GDM1 (cell line): ENCODE measurements around the gene PBX2.
"Not testable (repeated sequence)": the region's sequence is repeated elsewhere in the genome, so short reads cannot be mapped to it uniquely, and the experiment has no call there.

Experiments
- DNase-seq: peaks from one replicate; lab custom pipeline; 2025; lab: John Stamatoyannopoulos, UW

The PBX2 gene

DNA sequence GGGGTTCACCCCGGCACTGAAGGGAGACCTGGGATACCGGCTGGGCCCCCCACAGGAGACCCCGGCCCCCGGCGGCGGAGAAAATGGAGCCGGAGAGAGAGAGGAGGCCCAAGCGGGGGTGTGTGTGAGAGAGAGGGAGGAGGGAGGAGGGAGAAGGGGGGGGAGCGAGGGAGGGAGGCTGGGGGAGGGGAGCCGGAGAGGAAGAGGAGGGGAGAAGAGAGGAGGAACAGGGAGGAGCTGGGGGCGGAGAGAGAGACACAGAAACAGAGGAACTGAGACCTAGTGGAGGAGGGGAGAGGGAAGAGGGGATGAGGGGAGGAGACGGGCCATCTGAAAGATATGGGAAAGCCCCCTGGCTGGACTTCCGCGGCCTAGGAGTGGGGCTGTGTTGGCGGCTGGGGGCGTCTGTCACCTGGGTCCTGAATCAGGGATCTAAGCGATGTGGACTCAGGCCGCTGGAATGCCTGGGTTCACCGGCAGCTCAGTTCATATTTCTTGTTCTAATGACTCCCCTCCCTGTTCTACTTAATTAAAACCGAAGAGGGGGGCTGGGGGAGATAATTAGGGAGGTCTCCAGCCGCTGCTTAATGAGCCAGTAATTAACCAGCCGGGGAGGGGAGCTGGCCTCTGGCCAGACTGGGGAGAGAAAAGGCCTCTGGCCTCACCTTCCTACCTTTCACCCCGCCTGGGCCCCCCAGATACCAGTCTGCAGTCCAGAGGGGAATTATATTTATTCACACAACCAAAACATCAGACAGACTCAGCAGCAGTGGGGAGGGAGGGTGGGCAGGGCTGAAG is at the start of gene PBX2:
PBX2 (minus strand) TSS at position 149 of the 798 bp plus-strand sequence. CDS start 287 bp downstream, outside the sequence.
- DNase-seq = peak; percentile 91

GRCh38 chr6:32239462-32239861 is 49.5 kb upstream of the PBX2 start:
- no peak for DNase-seq

DNA sequence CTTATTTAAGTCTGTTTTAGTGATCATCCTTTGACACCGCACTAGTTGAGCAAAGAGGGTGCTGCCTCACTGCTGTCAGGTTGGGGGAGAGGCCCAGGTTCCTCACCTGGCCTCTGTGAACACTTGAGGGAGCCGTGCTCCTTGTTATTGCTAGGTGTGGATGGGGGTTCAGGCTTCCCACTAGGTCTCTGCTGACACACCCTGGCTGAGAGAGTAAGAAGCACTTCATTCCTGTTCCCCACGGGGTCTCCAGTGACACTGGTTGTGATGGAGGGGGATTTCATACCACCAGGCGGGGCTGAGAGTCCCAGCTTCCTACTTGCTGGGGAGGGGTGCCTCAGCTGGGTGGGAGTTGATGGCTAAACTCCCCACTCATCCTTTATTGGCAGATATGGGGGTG is 44.9 kb upstream of the PBX2 start:
- DNase-seq = peak; percentile 24

GRCh38 chr6:32226434-32226833 is 36.4 kb upstream of the PBX2 start:
- DNase-seq = no peak

GRCh38 chr6:32224696-32225095 is 34.7 kb upstream of the PBX2 start:
- no peak for DNase-seq

- no peak for DNase-seq
These were observed 33.5 kb upstream of the PBX2 start, which contains the start of gene NOTCH4 for GRCh38 chr6:32223258-32224235. Gene NOTCH4, minus strand, starts transcription at chr6:32224067. Its CDS starts 139 bp downstream, at chr6:32223928.

GRCh38 chr6:32222333-32223230 is 32.6 kb upstream of the PBX2 start:
- DNase-seq = no peak

DNA sequence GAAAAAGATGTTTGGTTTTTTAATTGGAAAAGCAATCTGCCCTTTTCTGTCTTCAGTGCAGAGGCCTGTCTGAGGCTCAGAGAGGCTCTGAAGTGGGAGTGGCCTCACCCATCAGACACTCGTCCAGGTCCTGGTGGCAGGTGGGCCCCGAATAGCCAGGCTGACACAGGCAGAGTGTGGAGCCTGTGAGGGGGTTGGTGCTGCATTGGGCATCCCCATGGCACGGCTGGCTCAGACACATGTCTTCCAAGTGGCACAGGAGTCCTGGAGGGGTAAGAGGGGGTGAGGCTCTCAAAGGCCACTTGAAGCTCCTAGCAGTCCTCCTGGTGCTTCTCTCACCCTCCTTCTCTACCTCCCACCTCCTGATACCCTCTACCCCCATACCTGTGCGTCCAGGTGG is 30.0 kb upstream of the PBX2 start:
- no peak for DNase-seq

DNA sequence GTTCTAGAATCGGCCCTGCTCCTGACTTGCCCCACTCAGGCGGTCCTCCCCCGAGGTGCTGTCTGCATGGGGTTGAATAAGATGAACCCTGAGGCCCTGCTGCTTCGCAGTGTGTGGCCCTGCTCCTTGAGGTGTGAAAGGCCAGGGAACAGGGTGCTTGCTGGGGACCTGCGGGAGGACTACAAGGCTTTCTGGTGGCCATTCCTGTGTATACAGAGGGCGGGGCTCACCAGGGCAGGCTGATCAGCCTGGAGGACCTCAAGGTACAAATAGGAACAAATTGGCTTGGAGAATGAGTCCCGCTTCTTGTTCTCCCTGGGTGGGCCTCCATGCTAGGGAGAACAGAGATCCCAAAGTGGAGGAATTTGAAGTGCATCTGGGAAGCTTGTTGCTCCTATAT is 28.2 kb upstream of the PBX2 start:
- no peak for DNase-seq

DNA sequence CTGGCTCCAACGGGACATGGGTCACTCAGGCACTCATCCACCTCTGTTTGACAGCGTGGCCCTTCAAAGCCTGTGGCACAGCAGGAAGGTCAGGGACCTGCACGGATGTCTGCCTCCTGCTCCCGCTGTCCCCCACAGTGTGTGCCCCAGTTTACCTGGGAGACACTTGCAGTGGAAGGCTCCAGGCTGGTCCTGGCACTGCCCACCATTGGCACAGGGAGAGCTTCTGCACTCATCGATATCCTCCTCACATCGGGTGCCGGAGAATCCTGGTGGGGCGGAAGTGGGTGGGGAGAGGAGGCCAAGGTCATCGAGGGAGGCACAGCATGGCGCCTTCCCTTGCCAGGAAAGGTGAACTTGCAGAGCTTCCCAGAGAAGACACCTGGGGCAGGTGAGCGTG is 27.0 kb upstream of the PBX2 start:
- DNase-seq = no peak

GRCh38 chr6:32216285-32216684 is 26.3 kb upstream of the PBX2 start:
- DNase-seq = no peak

- no peak for DNase-seq
These were observed 25.6 kb upstream of the PBX2 start for GRCh38 chr6:32215617-32216016.

- DNase-seq = no peak
These were observed 24.1 kb upstream of the PBX2 start for GRCh38 chr6:32214126-32214525.

DNA sequence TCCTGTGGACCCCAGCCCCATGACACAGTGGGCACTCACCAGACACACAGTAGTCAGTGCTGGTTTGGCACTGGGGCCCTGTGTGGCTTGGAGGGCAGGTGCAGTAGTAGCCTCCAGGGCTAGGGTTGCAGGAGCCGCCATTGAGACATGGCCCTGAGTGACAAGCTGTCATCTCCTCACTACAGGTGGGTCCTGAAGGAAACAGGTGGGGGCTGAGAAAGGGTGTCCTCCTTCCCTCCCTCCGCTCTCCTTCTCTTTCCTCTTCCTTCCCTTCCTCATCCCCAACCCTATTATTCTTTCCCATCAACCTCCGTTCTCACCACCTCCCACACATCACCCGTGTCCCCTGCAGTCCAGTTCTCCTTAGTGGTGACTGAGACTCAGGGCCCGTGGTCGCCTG is 23.6 kb upstream of the PBX2 start:
- no peak for DNase-seq

- no peak for DNase-seq
These were observed 22.2 kb upstream of the PBX2 start for GRCh38 chr6:32212076-32212760.

GRCh38 chr6:32211432-32211831 is 21.4 kb upstream of the PBX2 start:
- DNase-seq = not testable (repeated sequence)

DNA sequence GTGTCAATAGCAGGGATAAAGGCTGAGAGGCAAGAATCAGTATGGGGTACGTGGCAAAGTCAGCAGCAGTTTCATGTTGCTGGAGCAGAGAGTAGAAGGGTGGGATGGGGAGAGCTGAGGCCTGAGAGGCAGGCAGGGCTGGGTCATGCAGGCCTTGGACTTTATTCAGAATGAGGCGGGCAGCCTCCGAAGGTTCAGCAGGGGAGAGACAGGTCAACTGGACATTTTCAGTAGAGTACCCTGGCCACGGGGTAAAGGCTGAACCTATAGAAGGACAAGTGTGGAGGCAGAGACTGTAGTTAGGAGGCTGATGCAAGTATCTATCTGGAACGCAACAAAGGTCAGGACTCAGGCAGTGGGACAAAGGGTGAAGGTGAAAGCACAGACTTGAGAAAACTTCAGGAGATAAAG is 20.2 kb upstream of the PBX2 start:
- no peak for DNase-seq

GRCh38 chr6:32208996-32209395 is 19.0 kb upstream of the PBX2 start:
- no peak for DNase-seq

DNA sequence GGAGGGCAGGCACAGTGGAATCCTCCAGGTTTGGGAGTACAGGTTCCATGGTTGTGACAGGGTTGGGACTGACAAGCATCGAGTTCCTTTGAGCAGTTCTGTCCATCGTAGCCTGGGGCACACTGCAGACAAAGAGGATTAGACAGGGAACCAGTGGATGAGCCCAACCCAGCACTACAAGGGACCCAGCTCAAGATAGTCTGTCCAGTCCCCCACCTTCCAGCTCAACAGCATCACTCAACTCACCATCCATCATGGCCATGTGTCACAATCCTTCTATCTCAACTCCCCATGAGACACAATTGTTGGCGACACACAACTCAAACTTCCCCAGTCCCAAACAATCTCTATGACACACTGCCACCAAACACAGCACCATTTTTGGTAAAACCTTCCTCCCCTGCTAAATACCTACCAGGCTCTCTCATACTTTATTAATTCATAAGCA is 14.3 kb upstream of the PBX2 start:
- DNase-seq = no peak

- no peak for DNase-seq
These were observed 13.6 kb upstream of the PBX2 start for GRCh38 chr6:32203426-32204267.
